GM21515 (cell line): ENCODE results near the gene TADA1.
"Not testable (repeated sequence)": the region's sequence is repeated elsewhere in the genome, so short reads cannot be mapped to it uniquely, and the experiment has no call there.

Source experiments
- ATAC-seq: cut with Tn5 transposase; IDR thresholded peaks from one replicate; pipeline ENCODE4 v1.9.1; 2021; ENCODE audit not compliant: unreplicated experiment

TADA1 gene

GRCh38 chr1:166895766-166896165 lies 19.7 kb upstream of the TADA1 start:
- ATAC-seq = no peak

- no peak for ATAC-seq
Measured at GRCh38 chr1:166889776-166890175, 13.7 kb upstream of the TADA1 start.

GRCh38 chr1:166888373-166889111 lies 12.5 kb upstream of the TADA1 start:
- ATAC-seq = no peak

- no peak for ATAC-seq
Measured at GRCh38 chr1:166884971-166885370, 8.9 kb upstream of the TADA1 start.

DNA sequence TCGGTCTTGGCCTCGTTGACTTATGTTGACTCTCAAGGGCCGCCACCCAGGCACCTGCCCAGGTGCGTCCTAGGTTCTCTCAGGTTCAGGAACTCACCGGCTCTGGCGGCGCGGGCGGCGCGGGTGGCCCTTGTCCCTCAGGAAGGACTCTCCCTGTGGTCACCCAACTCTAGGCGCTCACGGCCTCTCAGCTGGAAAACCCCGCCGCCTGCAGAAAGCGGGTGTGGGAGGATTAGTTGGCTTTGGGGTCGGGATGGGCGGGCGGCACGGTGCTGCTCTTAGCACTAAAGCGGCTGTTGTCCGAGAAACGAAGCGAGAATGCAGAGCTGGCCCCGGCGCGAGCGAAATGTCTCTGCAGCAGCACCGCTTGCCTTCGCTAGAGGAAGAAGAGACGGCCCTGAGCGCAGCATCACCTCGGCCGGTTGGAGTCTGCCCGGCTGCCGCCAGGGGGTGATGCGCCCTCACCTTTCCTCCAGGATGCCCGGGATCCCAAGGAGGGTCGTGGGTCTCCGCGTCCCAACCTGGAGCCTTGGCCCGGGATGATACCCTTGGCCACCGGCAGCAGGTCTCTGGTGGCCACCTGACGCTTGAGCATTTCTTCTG lies 8.1 kb upstream of the TADA1 start:
- no peak for ATAC-seq

GRCh38 chr1:166882893-166883292 lies 6.8 kb upstream of the TADA1 start:
- ATAC-seq = no peak

- ATAC-seq = not testable (repeated sequence)
Measured at GRCh38 chr1:166878173-166878917, 2.3 kb upstream of the TADA1 start.

DNA sequence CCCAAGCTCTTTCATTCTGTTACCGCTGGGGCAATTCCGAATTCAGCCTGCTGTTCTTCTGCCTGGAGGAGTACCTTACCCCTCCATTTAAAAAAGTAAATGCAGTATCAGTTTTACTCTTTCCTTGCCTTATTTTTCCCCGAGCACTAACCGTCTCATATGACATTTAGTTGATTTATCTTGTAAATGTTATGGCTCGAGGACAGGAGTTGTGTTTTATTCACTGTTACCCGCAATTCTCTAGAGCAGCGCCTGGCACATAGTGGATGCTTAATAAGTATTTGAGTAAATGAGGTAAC lies 425 bp upstream of the TADA1 start:
- ATAC-seq = peak; percentile 3

- ATAC-seq = no peak
Measured at GRCh38 chr1:166875302-166875733, 746 bp downstream of the TADA1 start.

GRCh38 chr1:166874464-166874863 lies 1.6 kb downstream of the TADA1 start:
- no peak for ATAC-seq

DNA sequence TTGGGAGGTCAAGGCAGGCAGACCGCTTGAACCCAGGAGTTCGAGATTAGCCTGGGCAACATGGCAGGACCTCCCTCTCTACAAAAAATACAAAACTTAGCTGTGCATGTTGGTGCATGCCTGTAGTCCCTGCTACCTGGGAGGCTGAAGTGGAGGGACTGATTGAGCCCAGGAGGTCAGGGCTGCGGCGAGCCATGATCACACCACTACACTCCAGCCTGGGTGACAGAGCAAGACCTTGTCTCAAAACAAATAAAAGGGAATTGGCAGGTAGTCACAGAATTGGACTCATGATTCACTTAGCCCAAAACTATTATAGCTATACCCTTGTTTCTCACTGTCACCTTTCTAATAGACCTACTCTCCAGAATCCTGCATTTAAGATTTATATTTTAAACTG lies 5.5 kb downstream of the TADA1 start:
- ATAC-seq = no peak

DNA sequence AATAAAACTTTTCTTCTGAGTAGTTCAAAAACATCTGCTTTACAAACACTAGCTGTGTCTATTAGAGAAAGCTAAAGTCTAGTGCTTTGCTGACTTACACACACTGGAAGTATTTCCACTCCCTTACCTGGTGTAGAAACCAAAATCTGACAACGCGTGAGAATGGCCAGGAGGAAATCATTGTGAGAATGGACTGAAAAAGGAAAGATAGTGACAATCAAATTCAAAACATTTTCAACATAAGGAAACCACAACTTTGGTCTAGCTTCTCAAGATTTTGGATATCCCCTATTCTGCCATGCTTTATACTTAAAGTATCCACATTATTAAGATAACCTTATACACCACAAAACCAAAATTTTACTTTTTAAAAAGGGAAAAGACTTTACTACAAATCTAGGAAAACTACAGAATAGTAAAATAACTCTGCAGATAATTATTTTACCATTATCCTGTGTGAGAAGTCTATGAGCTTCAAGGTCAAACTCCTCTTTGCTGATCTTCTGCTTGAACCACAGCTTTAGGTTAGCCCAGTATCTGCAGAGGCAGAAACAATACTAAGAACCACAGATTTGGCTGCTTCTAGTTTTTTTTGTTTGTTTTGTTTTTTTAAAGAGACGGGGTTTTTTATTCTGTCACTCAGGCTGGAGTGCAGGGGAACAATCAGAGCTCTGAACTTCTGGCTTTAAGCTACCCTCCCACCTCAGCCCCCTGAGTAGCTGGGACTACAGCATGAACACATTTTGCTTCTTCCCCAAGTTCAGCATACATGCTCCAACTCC lies 6.6 kb downstream of the TADA1 start:
- no peak for ATAC-seq

GRCh38 chr1:166868639-166869038 lies 7.4 kb downstream of the TADA1 start:
- ATAC-seq = no peak

- ATAC-seq = no peak
Measured at GRCh38 chr1:166865926-166866325, 10.1 kb downstream of the TADA1 start.

- no peak for ATAC-seq
Measured at GRCh38 chr1:166859597-166859996, 16.5 kb downstream of the TADA1 start.

DNA sequence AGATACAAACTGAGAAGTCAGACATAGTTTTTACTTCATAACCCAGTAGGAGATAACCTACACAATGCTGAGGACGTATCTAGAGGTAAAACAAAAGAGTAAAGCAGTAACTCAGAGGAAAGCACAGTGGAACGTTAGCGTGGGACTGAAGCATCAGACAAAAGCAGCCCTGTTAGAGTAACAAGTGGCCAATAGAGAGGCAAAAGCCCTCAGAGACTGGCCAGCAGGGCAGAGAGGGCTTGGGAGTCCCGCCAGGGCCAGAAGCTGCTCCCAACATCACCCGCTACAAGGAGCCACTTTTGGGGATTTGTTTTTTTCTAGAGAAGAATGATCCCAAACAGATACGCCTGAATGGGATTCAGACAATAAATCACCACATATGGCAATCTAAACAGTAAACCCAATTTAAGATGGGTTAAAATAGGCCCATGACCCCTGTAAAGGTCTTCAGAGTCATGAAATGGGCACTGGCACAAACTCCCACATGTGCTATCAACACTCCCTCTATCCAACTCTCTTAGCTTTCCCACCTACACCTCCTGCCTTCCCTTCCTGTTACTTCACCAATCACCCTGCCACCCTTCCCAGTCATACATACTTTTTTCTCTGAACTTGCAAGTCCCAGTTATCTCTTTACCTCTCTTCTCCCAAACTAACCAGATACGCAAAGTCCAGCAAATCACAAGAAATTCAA lies 17.2 kb downstream of the TADA1 start:
- ATAC-seq = no peak

DNA sequence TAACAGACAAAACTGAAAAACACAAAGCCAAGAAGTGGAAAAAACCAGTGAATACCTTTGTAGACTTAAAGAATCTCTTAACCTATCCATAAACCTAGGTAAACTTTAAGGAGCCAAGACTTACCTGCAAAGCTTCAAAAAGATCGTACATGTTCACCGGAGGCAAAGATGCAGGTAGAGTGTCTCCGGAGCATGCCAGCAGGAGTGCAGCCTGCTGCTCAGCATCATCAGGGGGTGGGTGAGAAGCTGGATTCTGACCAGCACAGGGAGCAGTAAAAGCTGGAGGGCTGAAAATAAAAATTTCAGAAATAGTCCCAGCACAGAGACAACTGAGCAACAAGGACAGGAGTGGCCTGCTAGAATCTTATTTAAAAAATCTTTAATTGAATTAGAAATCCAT lies 18.1 kb downstream of the TADA1 start:
- ATAC-seq = no peak

GRCh38 chr1:166855558-166855957 lies 20.5 kb downstream of the TADA1 start:
- ATAC-seq = no peak

DNA sequence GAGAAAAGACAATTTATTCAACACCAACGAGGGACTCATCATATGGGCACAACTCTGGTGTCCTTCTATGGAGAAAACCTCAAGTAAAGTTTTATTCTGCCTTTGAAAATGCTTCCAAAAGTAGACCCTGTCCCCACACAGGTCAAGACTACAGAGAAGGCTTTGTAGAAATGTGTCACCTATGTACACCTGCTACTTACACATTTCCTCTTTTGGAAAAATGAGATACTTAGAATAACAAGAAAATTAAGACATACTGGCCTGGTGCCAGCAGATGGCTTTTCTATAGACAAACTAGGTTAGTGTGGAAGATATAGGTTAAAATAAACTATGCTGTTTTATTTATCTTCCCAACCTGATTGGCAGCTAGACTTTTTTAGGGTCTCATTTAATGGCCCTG lies 23.1 kb downstream of the TADA1 start:
- no peak for ATAC-seq

DNA sequence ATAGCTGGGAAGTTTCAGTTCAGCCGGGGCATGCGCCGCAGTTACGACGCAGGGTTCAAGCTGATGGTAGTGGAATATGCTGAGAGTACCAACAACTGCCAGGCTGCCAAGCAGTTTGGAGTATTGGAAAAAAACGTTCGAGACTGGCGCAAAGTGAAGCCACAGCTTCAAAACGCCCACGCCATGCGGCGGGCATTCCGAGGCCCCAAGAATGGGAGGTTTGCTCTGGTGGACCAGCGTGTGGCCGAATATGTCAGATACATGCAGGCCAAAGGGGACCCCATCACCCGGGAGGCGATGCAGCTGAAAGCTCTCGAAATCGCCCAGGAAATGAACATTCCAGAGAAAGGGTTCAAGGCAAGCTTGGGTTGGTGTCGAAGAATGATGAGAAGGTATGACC lies 26.9 kb downstream of the TADA1 start:
- no peak for ATAC-seq

DNA sequence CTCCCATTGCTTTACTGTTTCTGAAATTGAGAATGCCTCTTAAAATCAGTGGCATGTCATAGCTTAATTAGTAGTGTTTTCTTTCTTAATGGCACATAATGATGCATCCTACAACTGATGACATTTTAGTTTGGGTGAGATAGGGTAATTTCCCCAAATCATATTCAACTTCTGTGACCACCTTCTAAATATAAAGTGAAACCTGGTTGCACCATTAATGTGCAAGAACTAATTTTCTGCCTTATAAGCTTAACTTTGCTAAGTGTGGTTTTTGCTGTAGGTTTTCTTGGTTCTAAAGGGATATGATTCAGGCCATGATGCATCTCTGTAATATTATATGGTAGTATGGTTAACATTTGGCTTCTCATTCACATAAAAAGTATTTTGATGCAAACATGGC lies 27.9 kb downstream of the TADA1 start:
- no peak for ATAC-seq
